GM18951 (cell line): ENCODE data around the gene SERPINB11.
"Not testable (repeated sequence)": the region's sequence is repeated elsewhere in the genome, so short reads cannot be mapped to it uniquely, and the experiment has no call there.

Experiments
- POLR2A ChIP-seq: IDR thresholded peaks from 4 replicates; pipeline ENCODE4 v1.6.1; 2011; ENCODE audit warnings: mild to moderate bottlenecking; ENCODE audit not compliant: insufficient read length, insufficient read depth; ENCODE audit errors: extremely low read depth
- in situ Hi-C: fragments of 300-500 bp; cut with MboI; formaldehyde crosslinking; loops from one replicate; pipeline ENCODE4 v1.12.0; 2022; ENCODE audit warnings: low sequenced_read_pairs, mixed read lengths, inconsistent platforms; ENCODE audit not compliant: unreplicated experiment

SERPINB11 gene

DNA sequence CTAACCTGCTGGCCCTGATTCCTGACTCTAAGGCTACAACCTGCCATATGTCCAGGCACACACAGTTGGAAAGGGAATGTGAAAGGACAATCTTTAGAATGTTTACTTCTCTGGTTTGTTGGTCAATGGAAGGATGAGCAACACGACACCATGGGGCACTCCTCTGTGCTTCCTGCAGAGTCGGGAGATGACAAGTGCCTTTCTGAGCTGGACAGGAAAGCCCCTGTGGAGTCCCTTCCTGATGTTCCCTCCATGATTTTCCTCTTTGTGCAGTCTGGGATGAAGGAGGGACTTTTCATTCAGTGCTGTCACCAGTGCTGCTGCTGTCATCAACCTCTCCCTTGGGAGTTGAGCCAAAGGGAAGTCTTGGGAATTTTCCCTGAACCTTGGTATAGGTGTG, 49.9 kb downstream of the SERPINB11 start:
- TF ChIP-seq POLR2A = no peak
- in situ Hi-C loops = no loop called here

DNA sequence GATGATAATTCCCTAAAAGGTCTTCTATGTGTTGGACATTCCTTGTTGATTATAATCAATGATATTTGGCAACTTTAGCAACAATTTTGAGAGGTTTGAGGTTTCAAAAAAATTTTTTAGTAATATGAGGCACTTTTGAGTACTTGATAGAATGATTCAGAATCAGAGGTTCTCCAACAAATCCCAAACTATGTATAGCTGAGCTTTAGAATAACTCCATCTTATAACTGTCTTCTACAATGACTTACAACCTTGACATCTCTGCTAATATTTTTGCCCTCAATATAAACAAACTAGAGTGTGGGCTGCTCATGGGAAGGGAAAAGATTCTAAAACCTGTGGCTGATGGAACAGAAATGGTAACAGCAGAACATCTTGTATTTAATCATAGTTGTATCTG, 50.9 kb downstream of the SERPINB11 start:
- TF ChIP-seq POLR2A = no peak
- in situ Hi-C loops = no loop called here

DNA sequence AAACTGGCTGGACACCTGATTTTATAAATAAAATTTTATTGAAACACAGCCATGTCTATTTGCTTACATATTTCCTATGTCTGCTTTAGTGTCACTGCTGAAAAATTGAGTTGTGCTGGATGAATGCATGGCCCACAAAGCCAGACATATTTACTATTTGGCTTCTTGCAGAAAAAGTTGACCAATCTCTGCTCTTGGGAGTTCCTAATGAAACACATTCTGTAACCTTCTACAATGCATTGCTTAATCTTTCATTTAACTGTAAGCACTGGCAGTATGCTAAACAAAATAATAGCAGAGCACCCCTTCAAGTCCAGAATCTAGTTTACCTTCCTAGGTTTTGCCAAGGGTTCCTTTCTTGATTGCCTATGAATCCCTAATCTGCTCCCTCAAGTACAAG, 54.8 kb downstream of the SERPINB11 start:
- in situ Hi-C loops = no loop called here
- no peak for TF ChIP-seq POLR2A

DNA sequence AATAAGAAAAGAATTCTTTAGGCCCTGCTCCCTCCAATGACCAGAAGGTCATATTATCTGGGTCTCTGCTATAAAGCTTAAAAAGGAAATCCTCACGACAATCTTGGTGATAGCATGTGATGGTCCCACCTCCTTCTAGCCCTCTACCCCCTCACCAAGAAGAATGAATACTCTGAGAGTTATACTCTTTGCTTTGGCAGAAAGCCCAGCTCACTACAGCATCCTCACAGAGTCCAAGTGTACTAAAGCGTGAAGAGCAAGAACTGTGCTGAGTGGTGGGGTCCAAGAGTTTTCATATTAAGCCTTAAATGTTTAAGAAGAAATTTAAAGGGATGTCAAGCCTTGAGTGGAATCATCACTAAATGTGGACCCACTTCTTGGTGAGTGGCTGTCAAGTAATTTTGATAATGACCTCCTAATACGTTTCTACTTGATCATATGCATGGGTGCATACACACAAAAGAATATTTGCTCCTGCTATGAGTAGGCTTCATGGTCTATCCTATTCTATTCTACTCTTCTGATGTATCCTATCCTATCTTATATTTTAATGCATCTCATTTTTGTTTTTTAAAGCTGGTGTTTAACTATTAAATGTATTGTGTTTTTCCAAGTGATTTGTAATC, 56.0 kb downstream of the SERPINB11 start:
- in situ Hi-C loops = no loop called here
- no peak for TF ChIP-seq POLR2A

DNA sequence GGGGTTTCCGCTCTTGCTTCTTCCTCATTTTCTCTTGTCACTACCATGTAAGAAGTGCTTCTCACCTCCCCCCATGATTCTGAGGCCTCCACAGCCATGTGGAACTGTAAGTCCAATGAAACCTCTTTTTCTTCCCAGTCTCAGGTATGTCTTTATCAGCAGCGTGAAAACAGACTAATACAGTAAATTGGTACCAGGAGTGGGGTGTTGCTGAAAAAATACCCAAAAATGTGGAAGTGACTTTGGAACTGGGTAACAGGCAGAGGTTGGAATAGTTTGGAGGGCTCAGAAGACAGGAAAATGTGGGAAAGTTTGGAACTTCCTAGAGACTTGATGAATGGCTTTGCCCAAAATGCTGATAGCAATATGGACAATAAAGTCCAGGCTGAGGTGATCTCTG, 57.0 kb downstream of the SERPINB11 start:
- in situ Hi-C loops = not testable (repeated sequence)

DNA sequence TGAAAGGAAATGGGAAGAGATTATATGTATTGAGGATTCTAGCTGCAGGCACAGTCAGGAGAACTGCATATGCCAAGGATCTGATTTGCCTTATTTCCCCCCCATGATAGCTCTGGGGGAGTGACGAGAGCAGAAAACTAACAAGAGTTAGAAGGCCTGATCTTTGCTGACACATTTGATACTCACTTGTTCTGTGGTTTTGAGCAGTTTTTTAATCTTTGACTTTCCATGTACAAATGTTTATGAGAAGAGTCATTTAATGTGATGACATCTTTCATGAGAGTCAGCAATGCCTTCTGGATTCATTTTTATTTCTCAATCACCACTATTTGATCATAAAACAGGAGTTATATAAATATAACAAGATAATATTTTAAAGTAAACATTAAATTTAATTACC, 59.8 kb downstream of the SERPINB11 start:
- no peak for TF ChIP-seq POLR2A
- in situ Hi-C loops = no loop called here

DNA sequence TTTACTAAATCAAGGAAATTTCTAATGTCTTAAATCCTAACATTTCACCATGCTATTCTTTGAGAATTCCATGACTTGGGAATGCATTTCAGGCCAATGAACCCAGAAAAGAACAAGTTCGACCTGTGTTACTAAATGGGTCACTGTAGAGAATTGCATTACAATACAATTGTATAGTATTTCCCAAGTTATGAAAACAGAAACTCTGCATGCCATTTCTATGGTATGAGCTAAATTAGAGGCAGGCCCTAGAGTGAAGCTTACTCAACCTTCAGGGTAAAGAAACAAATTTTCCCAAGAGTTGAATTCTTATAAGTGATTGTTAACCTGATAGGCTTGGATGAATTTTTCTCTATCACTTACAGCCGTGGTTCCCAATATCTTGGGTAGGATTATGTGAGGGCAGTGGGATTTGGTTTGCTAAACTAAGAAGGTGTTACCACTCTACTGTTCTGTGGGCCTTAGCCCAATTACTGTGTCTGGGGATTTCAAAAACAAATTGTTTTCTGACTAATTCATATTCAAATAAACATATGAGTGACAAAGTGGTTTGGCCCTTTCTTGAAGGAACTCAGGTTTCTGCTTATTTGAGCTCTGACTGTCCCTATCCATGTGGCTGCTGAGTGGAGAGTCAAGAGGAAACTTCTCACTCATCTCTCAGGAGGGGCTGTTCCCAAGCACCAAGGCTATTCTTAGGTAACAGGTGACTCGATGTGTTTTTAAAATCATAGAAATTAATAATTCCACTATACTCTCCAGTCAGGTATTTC, 61.3 kb downstream of the SERPINB11 start:
- TF ChIP-seq POLR2A = no peak
- in situ Hi-C loops = no loop called here

DNA sequence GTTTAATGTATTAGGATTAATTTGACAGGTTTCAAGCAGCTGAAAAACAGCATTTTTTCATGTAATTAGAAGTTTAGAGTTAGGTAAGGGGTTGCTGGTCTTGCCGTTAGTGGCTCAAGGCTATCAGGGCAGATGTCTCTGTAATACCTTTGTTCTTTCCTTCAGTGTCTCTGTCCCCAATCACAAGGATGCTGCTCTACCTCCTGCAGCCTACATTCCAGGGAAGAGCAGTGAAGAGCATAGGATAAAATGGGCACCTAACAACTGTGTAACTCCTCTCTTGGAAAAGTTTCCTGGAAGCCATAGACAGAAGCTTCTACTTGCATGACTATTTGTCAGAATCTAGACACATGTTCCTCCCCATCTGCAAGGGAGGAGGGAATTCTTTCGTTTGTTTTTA, 63.1 kb downstream of the SERPINB11 start:
- in situ Hi-C loops = no loop called here

More for the DNA sequence above, 63.1 kb downstream of the SERPINB11 start:
- no peak for TF ChIP-seq POLR2A
